GM21717 (cell line): Measurements from ENCODE around the gene B3GALT4.
"Not testable (repeated sequence)": the region's sequence is repeated elsewhere in the genome, so short reads cannot be mapped to it uniquely, and the experiment has no call there.

Source experiments
- ATAC-seq: cut with Tn5 transposase; IDR thresholded peaks from one replicate; pipeline ENCODE4 v1.9.1; 2021; ENCODE audit warnings: mild to moderate bottlenecking, moderate library complexity; ENCODE audit not compliant: unreplicated experiment

B3GALT4 gene

GRCh38 chr6:33276864-33277662 is at the start of gene B3GALT4:
B3GALT4 (plus strand) TSS chr6:33277123; CDS start chr6:33277420, 297 bp downstream.
- peak; percentile 43 for ATAC-seq

DNA sequence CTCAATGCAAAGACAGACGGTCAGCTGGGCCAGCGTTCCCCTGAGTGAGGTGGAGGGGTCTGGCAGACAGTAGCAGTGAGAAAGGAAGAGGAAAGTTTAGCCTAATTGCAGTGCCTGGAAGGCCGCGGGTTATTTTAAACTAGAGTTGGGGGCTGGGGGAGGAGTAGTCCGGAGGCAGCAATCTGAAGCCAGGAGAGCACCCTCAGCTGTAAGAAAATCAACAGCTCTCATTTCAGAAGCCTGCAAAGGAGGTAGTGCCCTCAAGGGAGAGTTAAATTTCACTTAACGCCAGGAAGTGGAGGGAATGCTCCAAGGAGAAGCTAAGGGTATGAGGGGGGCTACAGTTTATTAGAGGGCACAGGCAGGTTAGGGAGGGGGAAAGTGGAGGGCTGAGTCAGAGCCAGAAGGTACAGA is 41.7 kb upstream of the B3GALT4 start:
- no peak for ATAC-seq

GRCh38 chr6:33236328-33236727 is 40.6 kb upstream of the B3GALT4 start:
- ATAC-seq, result no peak

- no peak for ATAC-seq
Measured at GRCh38 chr6:33236852-33237251, 40.1 kb upstream of the B3GALT4 start.

- no peak for ATAC-seq
Measured at GRCh38 chr6:33237741-33238140, 39.2 kb upstream of the B3GALT4 start.

GRCh38 chr6:33241968-33242367 is 35.0 kb upstream of the B3GALT4 start:
- no peak for ATAC-seq

GRCh38 chr6:33243476-33243875 is 33.4 kb upstream of the B3GALT4 start:
- ATAC-seq, result no peak

GRCh38 chr6:33247977-33248642 is 28.8 kb upstream of the B3GALT4 start:
- no peak for ATAC-seq

GRCh38 chr6:33248643-33248931 is 28.3 kb upstream of the B3GALT4 start:
- peak; percentile 16 for ATAC-seq

DNA sequence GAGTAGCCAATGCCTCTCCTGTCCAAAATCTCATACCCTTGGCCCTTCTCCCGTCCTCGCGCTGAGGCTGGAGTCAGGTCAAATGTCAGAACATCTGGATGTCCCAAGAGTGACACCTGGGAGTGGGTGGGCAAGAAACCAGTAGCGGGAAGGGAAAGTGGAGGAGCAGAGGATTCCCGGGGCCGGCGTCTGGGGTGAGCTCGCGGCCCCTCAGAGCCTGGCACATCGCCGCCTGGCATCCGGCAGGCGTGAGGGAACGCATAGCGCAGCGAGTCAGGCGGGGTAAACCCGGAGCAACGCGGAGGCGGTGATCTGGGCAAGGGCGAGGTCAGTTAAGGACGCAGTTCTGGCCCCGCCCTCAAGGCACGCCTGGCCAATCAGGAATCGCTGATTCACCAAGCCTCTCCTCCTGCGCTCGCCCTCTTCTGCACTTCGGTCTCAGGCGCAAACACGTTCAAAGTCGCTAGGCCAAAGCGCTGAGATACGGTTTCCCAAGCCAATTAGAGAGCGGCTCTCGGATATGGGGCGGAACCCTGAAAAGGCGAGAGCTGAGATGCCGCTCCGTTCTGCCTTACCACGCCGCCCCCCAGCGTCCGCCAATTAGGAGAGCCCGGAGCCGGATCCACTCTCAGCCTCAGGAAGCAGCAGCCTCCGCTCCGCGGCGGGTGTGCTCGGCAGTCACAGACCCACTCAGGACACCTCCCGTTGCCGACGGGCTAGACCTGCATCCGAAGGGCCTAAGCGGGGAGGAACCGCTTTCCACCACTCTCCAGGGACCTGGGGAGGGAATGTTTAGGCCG is 27.8 kb upstream of the B3GALT4 start:
- ATAC-seq, result peak; percentile 83

DNA sequence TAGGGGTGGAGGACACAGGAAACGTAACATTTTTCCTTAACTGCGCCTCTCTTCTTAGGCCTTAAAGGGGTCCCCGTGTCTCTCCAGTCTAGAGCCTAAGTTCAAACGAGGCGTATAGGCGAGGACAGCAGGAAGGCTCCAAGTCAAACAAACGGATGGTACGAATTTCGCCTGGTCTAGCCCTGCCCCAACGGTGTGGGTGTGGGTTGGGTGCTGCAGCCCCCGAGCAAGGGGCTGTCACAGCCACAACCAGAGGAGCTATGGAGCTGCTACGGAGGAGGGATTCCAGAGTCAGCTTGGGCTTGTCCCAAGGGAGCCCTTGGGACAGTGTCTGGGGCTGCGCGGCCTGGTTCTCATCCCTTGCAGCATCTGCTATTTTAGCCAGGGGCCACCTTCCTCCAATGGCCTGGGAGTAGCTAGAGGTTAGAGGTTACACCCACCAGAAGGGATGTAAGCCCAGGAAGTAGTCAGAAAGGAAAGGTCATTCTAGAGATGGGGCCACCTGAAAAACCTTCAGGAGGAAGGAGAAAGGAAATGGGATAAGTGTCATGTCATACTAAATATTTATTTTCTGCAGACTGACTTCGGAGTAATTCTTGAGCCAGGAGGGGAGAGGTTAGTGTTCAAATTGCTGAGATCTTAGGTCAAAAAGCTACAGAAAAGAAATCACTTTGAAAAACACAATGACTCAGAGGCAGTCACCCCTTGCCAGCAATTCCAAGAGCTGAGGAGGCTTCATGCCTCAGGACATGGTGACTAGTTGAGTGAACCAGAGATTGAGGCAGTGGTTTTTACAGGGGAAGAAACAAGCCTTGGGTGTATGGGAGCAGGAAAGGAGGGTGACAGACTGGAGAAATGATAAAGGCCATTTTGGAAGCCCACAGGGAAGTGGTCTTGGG is 26.9 kb upstream of the B3GALT4 start:
- peak; percentile 1 for ATAC-seq

GRCh38 chr6:33250731-33251130 is 26.2 kb upstream of the B3GALT4 start:
- ATAC-seq, result no peak

DNA sequence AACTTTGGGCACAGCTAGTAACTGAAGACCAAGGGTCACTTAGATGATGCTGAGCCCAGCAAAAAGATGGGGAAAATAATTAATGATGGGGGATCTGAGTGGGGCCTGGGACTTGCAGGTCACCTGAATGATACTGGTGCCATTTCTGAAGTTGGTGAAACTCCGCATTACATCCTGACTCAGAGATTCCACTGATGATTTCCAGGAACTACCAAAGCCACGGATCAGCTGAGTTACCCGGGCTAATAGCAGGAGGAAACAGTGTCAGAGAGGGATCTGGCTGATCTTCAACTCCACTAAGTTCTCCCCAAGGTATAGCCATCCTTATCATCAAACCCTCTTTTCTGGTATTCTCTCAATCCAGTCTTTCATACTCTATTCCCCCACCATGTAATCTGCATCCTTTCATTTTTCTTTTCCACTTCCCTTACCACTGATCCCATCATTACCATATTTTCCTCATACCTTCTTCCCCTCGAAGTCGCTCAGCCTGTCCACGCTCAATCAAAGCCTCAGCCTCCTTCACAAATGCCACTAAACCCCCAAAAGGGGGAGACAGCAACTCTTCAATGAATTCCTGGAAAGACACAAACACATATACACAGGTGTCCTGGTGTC is 25.4 kb upstream of the B3GALT4 start:
- ATAC-seq, result no peak

DNA sequence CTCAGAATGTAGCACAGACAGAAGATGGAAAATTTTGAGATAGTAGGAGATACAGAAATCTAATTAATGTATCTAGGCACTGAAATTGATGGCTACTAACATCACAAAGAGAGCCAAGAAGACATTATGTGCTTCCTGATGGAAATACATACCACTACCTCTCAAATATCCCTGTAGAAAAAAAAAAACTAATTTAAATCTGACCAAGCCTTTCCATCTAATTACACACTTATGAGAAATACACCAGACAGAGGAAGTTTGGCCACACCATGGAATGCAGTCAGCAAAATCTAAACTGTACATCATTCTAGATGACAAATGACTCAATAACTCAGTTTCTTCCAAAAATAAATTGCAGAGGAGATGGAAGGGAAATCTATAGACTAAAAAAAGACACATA is 24.2 kb upstream of the B3GALT4 start:
- no peak for ATAC-seq

DNA sequence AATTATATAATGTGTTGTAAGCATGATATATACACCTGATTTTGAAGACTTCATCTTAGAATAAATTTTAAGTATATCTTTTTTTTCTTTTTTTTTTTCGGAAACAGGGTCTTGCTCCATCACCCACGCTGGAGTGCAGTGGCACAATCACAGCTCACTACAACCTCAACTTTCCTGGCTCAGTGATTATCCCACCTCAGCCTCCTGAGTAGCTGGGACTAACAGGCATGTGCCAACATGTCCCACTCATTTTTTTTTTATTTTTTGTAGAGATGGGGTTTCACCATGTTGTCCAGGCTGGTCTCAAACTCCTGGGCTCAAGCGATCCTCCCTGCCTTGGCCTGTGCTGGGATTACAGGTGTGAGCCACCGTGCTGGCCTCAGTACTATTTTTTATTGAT is 22.3 kb upstream of the B3GALT4 start:
- ATAC-seq, result no peak

DNA sequence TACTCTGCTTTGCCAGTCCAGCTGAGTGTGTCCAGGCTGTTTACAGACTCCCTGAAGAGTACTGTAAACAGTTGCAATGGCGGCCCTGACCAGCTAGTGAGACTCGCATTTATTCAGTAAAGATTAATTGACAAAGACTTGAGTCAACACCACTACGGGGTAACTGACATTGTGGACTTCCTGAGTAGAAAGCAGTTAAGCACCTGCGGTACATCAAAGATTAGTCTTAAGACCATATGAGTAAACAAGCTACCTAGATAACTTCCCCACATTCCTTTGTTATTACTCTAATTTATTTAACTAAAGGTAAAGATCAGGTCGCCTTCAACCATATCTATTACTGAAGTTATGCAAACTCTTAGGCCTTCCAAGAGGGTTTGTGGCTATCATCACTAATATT is 17.9 kb upstream of the B3GALT4 start:
- no peak for ATAC-seq

- ATAC-seq, result not testable (repeated sequence)
Measured at GRCh38 chr6:33262490-33262889, 14.4 kb upstream of the B3GALT4 start.

DNA sequence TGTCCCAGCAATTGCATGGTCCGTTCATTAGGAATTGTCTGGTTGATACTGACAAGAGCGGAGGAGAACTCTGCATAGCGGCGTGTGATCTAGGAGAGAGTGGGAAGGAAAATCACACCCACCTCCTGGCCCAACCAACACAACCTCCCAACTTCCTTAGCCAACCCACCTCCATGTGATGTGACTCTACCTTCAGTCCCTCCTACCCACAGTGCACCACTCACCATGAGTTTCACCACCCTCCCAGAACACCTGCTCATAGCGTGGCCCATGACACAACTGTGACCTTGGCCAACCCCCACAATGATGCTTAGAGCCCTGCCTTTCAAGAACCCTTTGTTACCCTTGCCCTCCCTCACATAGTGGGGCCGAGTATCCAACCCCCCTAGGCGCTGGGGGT is 12.9 kb upstream of the B3GALT4 start:
- no peak for ATAC-seq

DNA sequence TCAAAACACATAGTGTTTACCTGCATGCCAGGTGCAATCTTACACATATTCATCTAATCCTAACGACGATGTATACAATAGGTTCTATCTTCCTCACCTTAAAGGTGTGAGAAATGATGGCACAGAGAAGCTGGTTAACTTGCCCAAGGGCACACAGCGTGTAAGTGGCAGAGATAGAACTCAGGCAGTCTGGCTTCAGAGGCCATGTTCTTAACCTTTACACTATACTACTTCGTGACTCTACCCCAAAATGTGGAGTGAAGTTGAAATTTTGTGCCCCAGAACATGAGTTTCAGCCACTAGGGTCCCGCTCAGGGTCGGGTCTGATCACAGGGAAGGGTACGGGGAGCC is 5.8 kb upstream of the B3GALT4 start:
- no peak for ATAC-seq

DNA sequence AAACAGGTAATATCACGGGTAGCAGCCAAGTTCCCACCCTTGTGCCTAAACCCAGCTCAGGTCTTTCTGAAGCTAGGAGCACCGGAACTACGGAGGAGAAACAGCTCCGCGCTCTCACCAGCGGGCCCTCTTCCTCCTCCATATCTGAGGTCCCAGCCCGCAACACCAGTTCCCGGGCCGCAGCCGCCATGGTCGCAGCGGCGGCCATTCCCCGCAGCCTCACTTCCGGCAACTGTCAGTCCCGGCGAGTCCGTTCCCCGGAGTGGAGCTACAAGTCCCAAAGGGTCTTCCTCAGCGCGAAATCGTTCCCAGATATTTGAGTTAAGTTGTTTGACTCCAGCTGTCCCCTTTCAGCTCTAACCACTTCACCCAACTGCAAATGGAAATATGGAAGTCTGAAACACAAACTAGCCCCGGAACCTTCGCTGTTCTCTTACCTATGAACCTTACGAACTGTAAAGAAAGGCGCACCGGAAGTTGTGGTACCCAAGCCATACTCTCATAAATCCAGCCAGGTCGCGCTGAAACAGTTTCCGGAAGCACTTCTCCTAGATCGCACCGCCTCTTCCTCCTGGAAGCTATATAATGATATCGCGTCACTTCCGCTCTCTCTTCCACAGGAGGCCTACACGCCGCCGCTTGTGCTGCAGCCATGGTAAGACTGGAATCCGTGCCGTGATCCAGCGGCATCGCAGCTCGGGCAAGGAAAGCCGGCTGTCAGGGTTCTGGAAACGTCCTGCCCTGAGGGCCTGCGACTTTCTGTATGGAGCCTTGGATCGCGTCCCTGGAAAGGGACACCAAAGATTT is 5.3 kb upstream of the B3GALT4 start, which contains the start of the genes RPS18 and VPS52:
TSS of gene RPS18 (plus strand) at position 608 of the 807 bp plus-strand sequence. CDS start at position 653, 45 bp downstream.
TSS of gene VPS52 (minus strand) at position 409 of the 807 bp plus-strand sequence. CDS start at position 208, 201 bp downstream.
- peak; percentile 54 for ATAC-seq
